HAP-1 (cell line): ENCODE measurements around the gene MGARP.

Source experiments
- DNase-seq, 2 experiments: peaks; one replicate each; pipeline ENCODE4 v3.0.0-alpha.2; 2016 to 2020; ENCODE audit warnings: low spot score in 2 of 2
- H3K27me3 ChIP-seq: fragments of 250-450 bp; sonication (Bioruptor Pico); 2 replicates; pipeline ENCODE4 v1.5.1; 2020; ENCODE audit warnings: low read depth, mild to moderate bottlenecking, moderate library complexity
- H3K36me3 ChIP-seq: fragments of 250-450 bp; sonication (Bioruptor Pico); replicated peaks from 2 replicates; pipeline ENCODE4 v1.5.1; 2020; ENCODE audit warnings: mild to moderate bottlenecking
- H3K4me1 ChIP-seq: fragments of 250-450 bp; sonication (Bioruptor Pico); 2 replicates; pipeline ENCODE4 v1.5.1; 2020; ENCODE audit warnings: mild to moderate bottlenecking
- H3K4me3 ChIP-seq: fragments of 250-450 bp; sonication (Bioruptor Pico); 2 replicates; pipeline ENCODE4 v1.5.1; 2020; ENCODE audit warnings: mild to moderate bottlenecking, moderate library complexity
- H3K9me3 ChIP-seq: fragments of 250-450 bp; sonication (Bioruptor Pico); 2 replicates; pipeline ENCODE4 v1.5.1; 2020; ENCODE audit warnings: mild to moderate bottlenecking, moderate library complexity
- in situ Hi-C: fragments of 300-500 bp; cut with MboI; formaldehyde crosslinking; loops from 3 replicates; pipeline ENCODE4 v1.14.3; 2020; ENCODE audit warnings: low sequenced_read_pairs, inconsistent platforms, mixed read lengths

Gene MGARP

DNA sequence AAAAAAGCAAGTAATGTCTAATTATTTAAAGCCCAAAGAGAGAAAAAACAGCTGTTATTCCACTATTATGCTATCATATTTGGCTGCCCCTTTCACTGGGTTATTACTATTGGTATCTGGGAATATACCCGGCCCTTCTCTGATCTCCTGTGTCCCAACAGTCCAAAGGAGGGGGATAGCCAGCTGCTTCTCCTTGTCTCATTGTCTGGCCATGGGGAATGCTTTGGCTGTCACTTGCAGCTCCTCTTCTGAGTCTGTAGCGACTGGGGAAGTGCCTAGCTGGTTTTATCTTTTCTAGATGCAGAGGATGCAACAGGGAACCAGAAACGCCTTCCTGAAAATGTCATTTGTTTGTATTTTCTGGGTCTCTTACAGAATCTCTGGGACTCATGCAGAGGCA lies 33.9 kb downstream of the MGARP start:
- in situ Hi-C loops, result no loop called here
- H3K4me3 ChIP-seq, result no peak overlapping the region
- no peaks in the 10 kb centered on the region for H3K36me3 ChIP-seq
- H3K27me3 ChIP-seq, result no peaks in the 10 kb centered on the region
- no peaks in the 10 kb centered on the region; the same call in none of the 2 replicates for H3K4me1 ChIP-seq
- H3K9me3 ChIP-seq, result no peaks in the 10 kb centered on the region
- DNase-seq, result no peak

DNA sequence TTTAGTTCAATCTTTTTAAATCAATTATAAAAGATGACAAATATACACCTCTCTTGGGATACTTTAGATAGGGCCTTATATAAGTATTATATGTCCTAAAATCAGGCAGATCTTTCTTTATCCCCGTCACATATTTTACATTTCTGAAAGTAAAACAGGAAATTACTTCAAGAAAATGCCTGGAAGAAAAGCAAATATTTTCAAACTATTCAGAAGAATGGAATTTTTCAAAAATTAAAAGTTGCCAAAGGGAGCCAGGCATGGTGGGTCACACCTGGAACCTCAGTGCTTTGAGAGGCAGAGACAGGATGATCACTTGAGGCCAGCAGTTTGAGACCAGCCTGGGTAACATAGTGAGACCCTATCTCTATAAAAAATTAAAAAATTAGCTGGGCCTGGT lies 34.4 kb downstream of the MGARP start:
- Histone ChIP-seq H3K36me3 (no peaks in the 10 kb centered on the region), H3K4me1 (no peaks in the 10 kb centered on the region; the same call in none of the 2 replicates), H3K27me3 (no peaks in the 10 kb centered on the region), H3K4me3 (no peak overlapping the region), H3K9me3 (no peaks in the 10 kb centered on the region)
- DNase-seq, result no peak
- in situ Hi-C loops, result no loop called here

- Histone ChIP-seq H3K36me3 (no peaks in the 10 kb centered on the region), H3K27me3 (no peaks in the 10 kb centered on the region), H3K9me3 (no peaks in the 10 kb centered on the region), H3K4me3 (no peak overlapping the region), H3K4me1 (no peaks in the 10 kb centered on the region; the same call in none of the 2 replicates)
- DNase-seq, result no peak
- in situ Hi-C loops, result no loop called here
These were observed 36.3 kb downstream of the MGARP start for GRCh38 chr4:139243448-139244365.

- Histone ChIP-seq H3K27me3 (no peaks in the 10 kb centered on the region), H3K4me3 (no peak overlapping the region), H3K9me3 (no peaks in the 10 kb centered on the region), H3K4me1 (no peaks in the 10 kb centered on the region; the same call in none of the 2 replicates), H3K36me3 (no peaks in the 10 kb centered on the region)
- no peak for DNase-seq
- in situ Hi-C loops, result no loop called here
These were observed 37.4 kb downstream of the MGARP start for GRCh38 chr4:139242511-139243051.

- H3K9me3 ChIP-seq, result no peaks in the 10 kb centered on the region
- no peaks in the 10 kb centered on the region for H3K27me3 ChIP-seq
- H3K36me3 ChIP-seq, result no peaks in the 10 kb centered on the region
- H3K4me1 ChIP-seq, result no peaks in the 10 kb centered on the region; the same call in 1 of the 2 replicates
- in situ Hi-C loops, result no loop called here
- no peak overlapping the region for H3K4me3 ChIP-seq
- DNase-seq, result no peak
These were observed 38.3 kb downstream of the MGARP start for GRCh38 chr4:139241784-139242151.

- Histone ChIP-seq H3K9me3 (no peaks in the 10 kb centered on the region), H3K4me3 (no peak overlapping the region), H3K27me3 (no peaks in the 10 kb centered on the region), H3K4me1 (no peaks in the 10 kb centered on the region; the same call in 1 of the 2 replicates), H3K36me3 (no peaks in the 10 kb centered on the region)
- in situ Hi-C loops, result no loop called here
- peak in 1 of 2 experiments; percentile 48 for DNase-seq
These were observed 38.8 kb downstream of the MGARP start for GRCh38 chr4:139241086-139241783.

DNA sequence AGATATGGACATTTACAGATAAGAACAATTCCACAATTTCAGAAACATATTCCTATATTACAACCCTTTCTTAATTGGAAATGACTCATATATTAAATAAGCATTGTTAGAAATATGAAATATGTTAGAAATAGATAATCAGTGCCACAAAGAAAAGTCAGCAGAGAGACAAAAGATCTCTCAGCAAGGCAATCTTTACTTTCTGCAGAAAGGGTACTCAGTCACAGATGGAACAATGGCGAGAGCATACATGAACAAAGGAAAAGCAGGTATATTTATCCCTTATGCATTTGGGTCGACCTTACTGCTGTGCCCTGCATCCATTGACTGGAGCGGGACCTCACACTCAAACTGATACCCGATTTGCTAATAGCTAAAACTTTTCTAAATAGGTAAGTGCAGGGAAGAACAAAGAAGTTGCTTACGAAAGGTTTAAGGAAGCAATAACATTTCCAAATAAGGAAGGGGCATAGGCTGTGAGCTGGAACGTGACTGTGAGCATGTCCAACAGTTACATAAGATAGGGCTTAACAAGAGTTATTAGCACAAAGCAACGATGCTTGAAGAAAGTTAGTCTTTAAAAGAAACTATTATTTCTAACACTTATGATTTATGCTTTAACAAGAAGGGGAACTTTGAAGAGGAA lies 40.8 kb downstream of the MGARP start:
- H3K4me1 ChIP-seq, result no peaks in the 10 kb centered on the region; the same call in 1 of the 2 replicates
- no peaks in the 10 kb centered on the region for H3K36me3 ChIP-seq
- no peak for DNase-seq
- H3K9me3 ChIP-seq, result no peaks in the 10 kb centered on the region
- H3K4me3 ChIP-seq, result no peak overlapping the region
- in situ Hi-C loops, result no loop called here
- H3K27me3 ChIP-seq, result no peaks in the 10 kb centered on the region

DNA sequence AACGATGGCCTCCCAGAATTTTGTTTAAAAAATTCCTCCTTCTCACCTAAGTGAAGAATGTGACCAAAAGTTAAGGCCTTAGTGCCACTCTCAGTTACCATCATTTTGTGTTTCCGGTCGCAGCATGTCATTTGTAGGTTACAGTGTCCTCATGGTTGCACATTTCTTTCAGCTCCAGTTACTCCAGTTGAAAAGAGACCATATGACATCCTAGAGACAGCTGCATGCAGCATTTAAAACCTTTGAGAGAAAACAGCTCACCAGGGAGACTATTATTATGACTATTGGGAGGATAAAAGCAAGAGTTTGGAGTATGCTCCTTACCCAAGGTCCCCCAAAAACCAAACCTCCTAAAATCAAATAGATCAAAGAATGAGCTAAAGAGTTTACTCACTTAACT lies 45.8 kb downstream of the MGARP start:
- in situ Hi-C loops, result no loop called here
- no peaks in the 10 kb centered on the region for H3K4me1 ChIP-seq
- H3K4me3 ChIP-seq, result no peak overlapping the region
- no peaks in the 10 kb centered on the region for H3K36me3 ChIP-seq
- no peaks in the 10 kb centered on the region for H3K9me3 ChIP-seq
- no peak for DNase-seq
- H3K27me3 ChIP-seq, result no peaks in the 10 kb centered on the region

DNA sequence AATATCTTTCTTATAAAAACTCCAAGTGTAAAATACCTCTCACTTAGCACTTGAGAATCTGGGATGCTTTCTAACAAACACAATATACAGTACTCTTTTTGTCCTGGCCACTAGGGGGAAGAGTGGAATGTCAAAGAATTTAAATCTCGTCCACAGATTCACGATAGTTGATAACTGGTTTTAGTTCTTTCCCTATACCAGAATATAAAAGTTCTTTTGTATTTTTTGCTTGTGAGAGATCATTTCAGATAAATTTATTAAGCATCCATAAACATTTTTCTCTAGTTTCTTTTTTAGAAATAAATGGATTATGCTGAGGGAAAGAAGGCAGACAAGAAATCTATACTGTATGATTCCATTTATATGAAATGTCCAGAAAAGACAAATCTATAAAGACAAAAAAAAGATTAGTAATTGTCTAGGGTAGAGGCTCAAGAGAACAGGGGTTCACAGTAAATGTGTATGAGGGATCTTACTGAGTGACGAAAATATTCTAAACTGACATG lies 50.4 kb downstream of the MGARP start:
- Histone ChIP-seq H3K9me3 (no peaks in the 10 kb centered on the region), H3K27me3 (no peaks in the 10 kb centered on the region), H3K36me3 (no peaks in the 10 kb centered on the region), H3K4me1 (no peaks in the 10 kb centered on the region), H3K4me3 (no peak overlapping the region)
- DNase-seq, result peak; percentile 27 to 66
- in situ Hi-C loops, result no loop called here

DNA sequence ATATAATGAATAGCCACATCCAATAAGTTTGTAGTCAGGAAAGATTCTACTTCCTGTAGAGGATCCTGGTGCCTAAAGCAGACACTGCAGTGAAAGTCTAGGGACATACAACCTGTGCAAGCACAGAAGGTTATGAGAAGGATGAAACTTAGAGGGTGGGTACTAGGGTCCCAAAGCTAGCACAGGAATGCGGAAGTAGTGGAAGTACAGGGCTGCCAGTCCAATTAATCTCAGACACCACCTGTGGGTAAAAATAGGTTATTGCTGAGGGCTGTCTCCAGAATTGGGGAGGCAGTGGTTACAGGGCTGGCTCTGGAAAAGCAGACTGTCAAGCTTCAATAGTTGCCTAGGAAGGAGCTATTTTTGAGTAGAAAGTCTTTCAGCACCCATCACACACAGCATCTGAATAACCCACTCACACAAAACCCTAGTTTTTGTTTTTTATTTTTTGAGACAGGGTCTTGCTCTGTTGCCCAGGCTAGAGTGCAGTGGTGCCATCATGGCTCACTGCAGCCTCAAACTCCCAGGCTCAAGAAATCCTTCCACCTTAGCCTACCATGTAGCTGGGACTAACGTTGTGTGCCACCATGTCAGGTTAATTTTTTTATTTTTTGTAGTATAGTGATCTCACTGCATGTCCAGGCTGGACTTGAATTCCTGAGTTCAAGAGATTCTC lies 52.2 kb downstream of the MGARP start:
- H3K4me1 ChIP-seq, result peaks cover 11% of the 10 kb centered on the region
- no peak for DNase-seq
- in situ Hi-C loops, result no loop called here

DNA sequence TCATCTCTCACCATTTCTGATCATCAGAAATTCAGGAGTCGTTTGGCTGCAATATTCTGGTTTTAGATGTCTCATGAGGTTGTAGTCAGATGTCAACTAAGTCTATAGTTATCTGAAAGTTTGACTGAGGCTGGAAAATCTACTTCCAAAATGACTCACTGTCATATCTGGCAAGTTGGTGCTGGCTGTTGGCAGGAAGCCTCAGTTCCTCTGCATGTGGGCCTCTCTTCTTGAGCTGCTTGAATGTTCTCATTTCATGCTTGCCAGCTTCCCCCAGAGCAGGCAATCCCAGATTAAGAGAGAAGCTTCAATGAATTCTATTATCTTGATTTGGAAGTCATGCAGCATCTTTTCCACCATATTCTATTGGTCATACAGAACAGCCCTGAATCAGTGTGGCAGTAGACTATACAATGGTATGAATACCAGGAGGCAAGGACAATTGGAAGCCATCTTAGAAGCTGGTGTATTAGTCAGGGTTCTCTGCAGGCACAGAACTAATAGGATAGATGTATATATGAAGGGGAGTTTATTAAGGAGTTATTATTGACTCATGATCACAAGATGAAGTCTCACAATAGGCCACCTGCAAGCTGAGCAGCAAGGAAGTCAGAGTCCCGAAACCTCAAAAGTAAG lies 56.2 kb downstream of the MGARP start:
- Histone ChIP-seq H3K27me3 (no peaks in the 10 kb centered on the region), H3K9me3 (peaks cover 4% of the 10 kb centered on the region), H3K36me3 (no peaks in the 10 kb centered on the region), H3K4me1 (peaks cover 14% of the 10 kb centered on the region), H3K4me3 (no peak overlapping the region)
- DNase-seq, result peak in 1 of 2 experiments; percentile 18
- in situ Hi-C loops, result no loop called here

More for the DNA sequence above, 52.2 kb downstream of the MGARP start:
- H3K27me3 ChIP-seq, result no peaks in the 10 kb centered on the region
- peaks cover under 1% of the 10 kb centered on the region; the same call in 1 of the 2 replicates for H3K9me3 ChIP-seq
- no peaks in the 10 kb centered on the region for H3K36me3 ChIP-seq
- H3K4me3 ChIP-seq, result no peak overlapping the region

DNA sequence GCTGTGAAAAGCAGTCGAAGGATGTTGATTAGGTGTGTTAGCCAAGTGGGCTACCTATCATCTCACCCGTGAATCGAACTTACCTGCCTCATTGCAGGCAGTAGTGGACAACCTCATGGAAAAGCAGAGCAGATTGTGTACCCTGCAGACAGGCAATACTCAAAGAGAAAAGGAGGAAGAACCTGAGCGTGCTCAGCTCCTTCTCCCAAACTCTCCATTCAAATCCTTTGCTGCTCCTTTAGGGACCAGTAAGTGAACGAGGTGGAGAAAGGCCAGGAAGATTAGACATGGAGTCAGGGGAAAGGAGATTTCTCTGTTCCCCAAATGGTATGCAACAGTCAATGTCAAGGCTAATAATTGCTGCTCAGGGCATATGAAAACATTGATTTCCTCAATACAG lies 57.8 kb downstream of the MGARP start:
- H3K4me3 ChIP-seq, result no peak overlapping the region

More for the DNA sequence above, 57.8 kb downstream of the MGARP start:
- peaks cover 14% of the 10 kb centered on the region for H3K4me1 ChIP-seq
- H3K9me3 ChIP-seq, result peaks cover 4% of the 10 kb centered on the region
- no peaks in the 10 kb centered on the region for H3K27me3 ChIP-seq
- in situ Hi-C loops, result no loop called here
- H3K36me3 ChIP-seq, result no peaks in the 10 kb centered on the region
- no peak for DNase-seq
